Measurements from ENCODE around the gene SUPT5H.

Gene SUPT5H

DNA sequence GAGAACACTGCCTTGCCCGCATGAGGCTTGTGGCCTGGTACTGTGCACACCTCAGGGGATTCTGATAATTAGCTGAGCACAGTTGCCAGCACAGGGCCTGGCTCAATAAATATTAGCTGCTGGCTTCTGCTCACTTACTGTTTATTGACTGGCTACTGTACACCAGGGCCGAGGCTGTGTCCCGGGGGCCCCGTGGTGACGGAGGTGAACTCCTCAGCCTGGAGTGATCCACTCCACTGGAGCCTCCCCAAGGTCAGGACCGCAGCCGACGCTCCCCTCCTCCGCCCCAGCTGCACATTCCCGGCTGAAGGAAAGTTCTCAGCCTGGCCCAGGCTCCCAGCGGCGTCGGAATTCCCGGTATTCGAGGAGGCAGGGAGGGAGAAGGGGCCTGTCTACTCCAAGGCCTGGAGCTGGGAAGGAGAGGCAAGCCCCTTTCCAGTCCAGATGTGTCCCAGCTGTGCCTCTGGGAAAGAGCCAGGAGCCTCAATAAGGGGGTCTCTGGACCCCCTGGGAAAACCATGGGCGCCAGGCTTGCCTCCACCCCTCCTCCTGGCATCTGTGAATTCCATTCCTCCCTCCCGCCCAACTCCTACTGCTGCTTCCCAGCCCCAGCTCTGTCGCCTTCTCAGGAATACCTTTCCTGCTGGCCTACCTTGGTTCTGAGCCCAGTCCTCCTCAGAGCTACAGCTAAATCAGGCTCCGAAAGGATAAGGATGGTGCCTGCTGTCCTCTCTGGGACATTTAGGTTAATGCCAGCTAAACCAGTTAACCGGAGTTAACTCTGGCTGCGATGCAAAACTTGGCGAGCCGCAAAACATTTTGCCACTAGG lies 16.9 kb upstream of the SUPT5H start:
- Histone ChIP-seq H3K36me3 (ENCODE audit: control insufficient read depth, insufficient read depth, low read length) (peaks cover 47% of the 10 kb centered on the region), H3K4me3 (ENCODE audit: extremely low read depth, insufficient read depth, low read length, poor library complexity, severe bottlenecking) (no peak overlapping the region), H3K4me1 (ENCODE audit: control insufficient read depth, insufficient read depth, low read length, poor library complexity, severe bottlenecking) (peaks cover 29% of the 10 kb centered on the region), H3K9me3 (ENCODE audit: control insufficient read depth, low read length) (no peaks in the 10 kb centered on the region), H3K27ac (ENCODE audit: low read depth, low read length, severe bottlenecking) (peak overlapping the region; percentile 95)
- 24 to 34% methylated on average over 15 to 23 of the region's 23 CpGs for WGBS, 2 experiments (ENCODE audit: insufficient coverage in 2 of 2)

DNA sequence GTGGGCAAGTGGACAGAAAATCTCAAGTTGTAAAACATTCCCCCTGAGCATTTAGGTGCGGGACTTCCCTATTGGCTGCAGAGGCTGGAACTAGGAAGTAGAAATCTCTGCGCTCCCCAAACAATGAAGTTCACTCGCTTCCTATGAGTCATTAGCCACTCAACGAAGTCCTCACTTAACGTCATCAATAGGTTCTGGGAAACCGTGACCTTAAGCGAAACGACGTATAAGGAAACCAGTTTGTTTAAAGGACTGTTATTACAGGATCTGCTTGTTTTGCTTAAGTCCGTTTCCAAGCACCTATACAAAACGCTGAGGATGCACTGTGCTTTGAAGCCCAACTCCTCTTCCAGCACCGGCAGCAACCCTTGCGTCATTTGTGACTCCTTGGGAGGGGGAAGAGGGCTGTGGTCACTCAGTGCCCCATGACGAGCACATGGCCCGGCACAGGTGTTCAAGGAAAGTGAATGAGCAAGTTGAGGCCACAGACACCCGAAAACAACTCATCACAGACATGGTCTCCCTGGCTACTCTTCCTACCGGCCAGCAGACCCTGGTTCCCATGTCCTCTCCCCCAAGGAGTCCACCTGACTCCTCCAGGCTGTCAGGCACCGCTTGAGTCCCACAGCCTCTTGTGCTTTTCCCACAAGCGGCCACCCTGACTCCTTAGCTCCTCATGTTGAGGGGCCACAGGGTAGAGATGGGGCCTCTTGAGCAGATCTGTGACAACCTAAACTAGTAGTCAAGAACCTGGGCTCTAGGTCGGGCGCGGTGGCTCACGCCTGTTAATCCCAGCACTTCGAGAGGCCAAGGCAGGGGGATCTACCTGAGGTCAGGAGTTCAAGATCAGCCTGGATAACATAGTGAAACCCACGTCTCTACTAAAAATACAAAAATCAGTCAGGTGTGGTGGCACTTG lies 14.4 kb upstream of the SUPT5H start:
- no peaks in the 10 kb centered on the region for H3K9me3 ChIP-seq (ENCODE audit: control insufficient read depth, low read length)
- H3K4me3 ChIP-seq (ENCODE audit: extremely low read depth, insufficient read depth, low read length, poor library complexity, severe bottlenecking), result no peak overlapping the region
- H3K27ac ChIP-seq (ENCODE audit: low read depth, low read length, severe bottlenecking), result peak overlapping the region; percentile 87
- H3K36me3 ChIP-seq (ENCODE audit: control insufficient read depth, insufficient read depth, low read length), result peaks cover 39% of the 10 kb centered on the region
- peaks cover 33% of the 10 kb centered on the region for H3K4me1 ChIP-seq (ENCODE audit: control insufficient read depth, insufficient read depth, low read length, poor library complexity, severe bottlenecking)
- WGBS, 2 experiments (ENCODE audit: insufficient coverage in 2 of 2), result 83 to 87% methylated on average over 15 to 21 of the region's 25 CpGs

DNA sequence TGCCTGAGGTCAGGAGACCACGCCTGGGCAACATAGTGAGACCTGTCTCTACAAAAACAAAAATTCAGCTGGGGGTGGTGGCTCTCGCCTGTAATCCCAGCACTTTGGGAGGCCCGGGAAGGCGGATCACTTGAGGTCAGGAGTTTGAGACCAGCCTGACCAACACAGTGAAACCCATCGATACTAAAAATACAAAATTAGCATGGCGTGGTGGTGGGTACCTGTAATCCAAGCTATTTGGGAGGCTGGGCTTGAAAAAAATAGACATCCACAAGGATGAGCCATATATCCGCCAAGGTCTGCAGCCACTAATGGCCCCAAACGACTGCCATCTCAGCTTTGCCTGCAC lies 12.7 kb upstream of the SUPT5H start:
- Histone ChIP-seq H3K36me3 (ENCODE audit: control insufficient read depth, insufficient read depth, low read length) (peaks cover 33% of the 10 kb centered on the region), H3K9me3 (ENCODE audit: control insufficient read depth, low read length) (no peaks in the 10 kb centered on the region), H3K27ac (ENCODE audit: low read depth, low read length, severe bottlenecking) (no peak overlapping the region), H3K4me3 (ENCODE audit: extremely low read depth, insufficient read depth, low read length, poor library complexity, severe bottlenecking) (no peak overlapping the region), H3K4me1 (ENCODE audit: control insufficient read depth, insufficient read depth, low read length, poor library complexity, severe bottlenecking) (peaks cover 38% of the 10 kb centered on the region)
- WGBS, 2 experiments (ENCODE audit: insufficient coverage in 2 of 2), result 94 to 95% methylated on average over 7 of the region's 8 CpGs

DNA sequence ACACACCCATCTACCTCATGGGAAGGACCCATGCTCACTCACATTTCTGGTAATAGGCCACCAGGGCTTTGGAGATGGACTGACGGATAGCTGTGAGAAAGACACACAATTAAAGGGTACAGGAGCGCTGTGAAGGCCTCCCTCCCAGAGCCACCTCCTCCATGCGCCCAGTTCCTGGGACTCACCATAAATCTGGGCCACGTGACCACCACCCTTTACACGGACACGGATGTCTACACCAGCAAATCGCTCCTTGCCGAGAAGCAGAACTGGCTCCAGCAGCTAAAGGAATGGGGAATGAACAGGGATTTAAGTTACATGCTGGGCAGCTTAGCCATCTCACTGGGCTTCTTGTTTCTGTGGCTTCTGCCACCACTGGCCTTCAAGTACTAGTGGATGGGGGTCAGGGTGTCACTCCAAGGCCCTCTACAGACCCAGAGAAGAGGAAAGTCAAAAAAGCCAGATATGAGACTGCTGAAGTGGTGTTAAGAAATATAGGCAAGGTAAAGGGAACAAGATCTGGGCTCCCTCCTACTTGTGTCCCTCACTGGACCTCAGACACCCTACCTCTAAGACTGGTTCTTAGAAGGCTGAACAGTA lies 11.8 kb upstream of the SUPT5H start:
- no peaks in the 10 kb centered on the region for H3K9me3 ChIP-seq (ENCODE audit: control insufficient read depth, low read length)
- peaks cover 30% of the 10 kb centered on the region for H3K4me1 ChIP-seq (ENCODE audit: control insufficient read depth, insufficient read depth, low read length, poor library complexity, severe bottlenecking)
- H3K4me3 ChIP-seq (ENCODE audit: extremely low read depth, insufficient read depth, low read length, poor library complexity, severe bottlenecking), result no peak overlapping the region
- WGBS, 2 experiments (ENCODE audit: insufficient coverage in 2 of 2), result 92 to 98% methylated on average over 6 to 7 of the region's 8 CpGs
- H3K36me3 ChIP-seq (ENCODE audit: control insufficient read depth, insufficient read depth, low read length), result peaks cover 33% of the 10 kb centered on the region
- peak overlapping the region; percentile 49 for H3K27ac ChIP-seq (ENCODE audit: low read depth, low read length, severe bottlenecking)

DNA sequence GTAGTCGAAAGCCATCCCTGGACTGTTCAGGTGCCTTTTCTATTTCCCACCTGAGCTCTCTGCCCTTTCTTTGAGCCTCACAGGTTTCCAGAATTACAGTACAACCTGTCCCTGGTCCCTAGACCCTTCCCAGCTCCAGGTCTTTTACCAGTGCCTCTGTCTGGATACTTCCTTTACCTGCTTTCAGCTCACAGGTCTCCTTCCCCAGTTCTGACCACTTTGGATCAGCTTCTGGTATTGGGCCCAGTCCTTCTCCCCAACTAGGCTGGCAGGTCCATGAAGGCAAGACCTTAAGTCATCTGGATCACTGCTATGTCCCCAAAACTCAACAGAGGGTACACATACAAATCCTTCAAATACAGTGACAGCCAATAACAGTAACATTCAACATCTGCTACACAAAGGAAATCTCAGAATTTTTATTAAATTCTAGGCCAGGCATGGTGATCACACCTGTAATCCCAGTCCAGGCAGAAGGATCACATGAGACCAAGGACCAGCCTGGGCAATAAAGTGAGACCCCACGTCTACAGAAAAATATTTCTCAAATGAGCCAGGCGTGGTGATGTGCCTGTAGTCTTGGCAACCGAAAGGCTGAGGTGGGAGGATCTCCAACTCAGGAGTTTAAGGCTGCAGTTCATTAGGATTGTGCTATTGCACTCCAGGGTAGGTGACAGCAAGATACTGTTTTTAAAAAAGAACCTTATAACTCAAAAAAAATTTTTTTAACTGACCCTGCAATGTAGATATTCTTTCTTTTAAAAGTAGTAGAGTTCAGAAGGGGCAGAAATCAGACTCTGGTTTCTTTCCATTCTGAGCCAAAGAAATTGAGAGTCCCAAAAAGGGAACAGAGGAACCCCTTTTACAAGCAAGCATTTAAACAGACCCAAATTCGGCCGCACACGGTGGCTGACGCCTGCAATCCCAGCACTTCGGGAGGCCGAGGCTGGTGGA lies 11.0 kb upstream of the SUPT5H start:
- Histone ChIP-seq H3K36me3 (ENCODE audit: control insufficient read depth, insufficient read depth, low read length) (peaks cover 33% of the 10 kb centered on the region), H3K4me3 (ENCODE audit: extremely low read depth, insufficient read depth, low read length, poor library complexity, severe bottlenecking) (peak overlapping the region; percentile 100), H3K4me1 (ENCODE audit: control insufficient read depth, insufficient read depth, low read length, poor library complexity, severe bottlenecking) (peaks cover 24% of the 10 kb centered on the region), H3K9me3 (ENCODE audit: control insufficient read depth, low read length) (no peaks in the 10 kb centered on the region), H3K27ac (ENCODE audit: low read depth, low read length, severe bottlenecking) (peak overlapping the region; percentile 49)
- WGBS, 2 experiments (ENCODE audit: insufficient coverage in 2 of 2), result 56 to 68% methylated on average over 9 to 10 of the region's 10 CpGs

DNA sequence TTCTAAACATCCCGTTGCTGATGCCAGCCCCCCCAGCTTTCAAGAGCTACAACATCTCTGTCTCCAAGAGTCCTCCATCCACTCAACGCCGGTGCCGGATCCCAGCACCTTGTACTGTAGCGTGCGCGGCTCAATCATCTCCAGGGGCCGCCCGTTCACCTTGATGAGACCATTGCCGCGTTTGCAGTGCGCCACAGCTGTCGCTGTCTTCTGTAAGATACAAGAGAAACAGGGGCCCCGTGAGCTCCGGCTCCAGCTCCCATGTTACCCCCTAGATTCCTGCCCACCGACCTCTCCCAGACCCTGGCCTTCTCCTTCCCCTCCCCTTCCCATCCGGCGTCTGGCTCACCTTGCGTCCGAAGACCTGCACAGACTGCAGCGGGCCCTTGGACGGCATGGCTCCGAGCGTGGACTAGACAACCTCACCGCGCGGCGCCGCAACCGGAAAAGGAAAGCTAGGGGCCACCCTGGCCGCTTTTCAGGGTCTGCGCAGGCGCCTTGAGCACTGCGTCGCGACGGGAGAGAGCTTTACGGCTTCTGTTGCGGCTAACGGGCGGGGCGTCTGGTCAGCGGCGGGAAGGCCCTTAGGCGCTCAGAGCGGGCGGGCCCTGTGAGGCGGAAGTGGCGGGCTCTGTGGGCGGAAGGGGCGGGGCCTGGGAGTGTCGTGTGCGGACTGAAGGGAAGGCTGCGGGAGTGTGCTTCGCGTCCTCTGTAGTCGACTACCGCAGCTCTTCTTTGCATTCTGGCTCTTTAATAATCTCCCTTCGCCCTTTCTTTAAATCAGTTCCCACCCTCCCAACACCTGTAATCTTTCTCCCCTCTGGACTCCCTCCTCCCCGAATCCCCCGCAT lies 9.7 kb upstream of the SUPT5H start, which contains the start of gene RPS16:
Gene RPS16 (minus strand): TSS at position 451 of the 851 bp plus-strand sequence. CDS start 54 bp downstream, at position 397.
- Histone ChIP-seq H3K27ac (ENCODE audit: low read depth, low read length, severe bottlenecking) (peak within 1 kb of the TSS; percentile 83), H3K9me3 (ENCODE audit: control insufficient read depth, low read length) (no peaks in the 10 kb centered on the region), H3K4me1 (ENCODE audit: control insufficient read depth, insufficient read depth, low read length, poor library complexity, severe bottlenecking) (peaks cover 21% of the 10 kb centered on the region), H3K4me3 (ENCODE audit: extremely low read depth, insufficient read depth, low read length, poor library complexity, severe bottlenecking) (peak within 1 kb of the TSS; percentile 100), H3K36me3 (ENCODE audit: control insufficient read depth, insufficient read depth, low read length) (peaks cover 33% of the 10 kb centered on the region)
- 0% methylated on average over 53 to 56 of the region's 61 CpGs for WGBS, 2 experiments (ENCODE audit: insufficient coverage in 2 of 2)

DNA sequence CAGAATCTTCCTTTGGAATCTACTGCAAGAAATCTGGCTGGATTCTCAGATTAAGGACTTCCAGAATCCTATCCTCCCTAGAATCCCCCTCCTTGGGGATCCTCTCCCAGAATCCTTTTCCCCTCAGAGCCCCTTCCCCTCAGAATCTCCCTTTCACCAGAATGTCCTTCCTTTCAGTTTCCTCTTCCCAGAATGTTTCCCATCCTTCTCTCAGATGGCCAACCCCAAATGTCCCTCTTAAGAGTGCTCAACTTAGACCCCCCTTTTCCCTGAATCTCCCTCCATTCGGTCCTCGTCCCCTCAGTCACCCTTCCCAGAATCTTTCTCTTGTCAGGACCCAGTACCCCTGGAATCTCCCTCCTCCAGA lies 9.0 kb upstream of the SUPT5H start:
- H3K27ac ChIP-seq (ENCODE audit: low read depth, low read length, severe bottlenecking), result peak overlapping the region; percentile 83
- peaks cover 29% of the 10 kb centered on the region for H3K36me3 ChIP-seq (ENCODE audit: control insufficient read depth, insufficient read depth, low read length)
- no peaks in the 10 kb centered on the region for H3K9me3 ChIP-seq (ENCODE audit: control insufficient read depth, low read length)
- WGBS, 2 experiments (ENCODE audit: insufficient coverage in 2 of 2), result 8% methylated on average over 2 of the region's 2 CpGs; no CpG with 5 or more reads in 1 of the 2 experiments
- peaks cover 15% of the 10 kb centered on the region for H3K4me1 ChIP-seq (ENCODE audit: control insufficient read depth, insufficient read depth, low read length, poor library complexity, severe bottlenecking)
- peak overlapping the region; percentile 100 for H3K4me3 ChIP-seq (ENCODE audit: extremely low read depth, insufficient read depth, low read length, poor library complexity, severe bottlenecking)

DNA sequence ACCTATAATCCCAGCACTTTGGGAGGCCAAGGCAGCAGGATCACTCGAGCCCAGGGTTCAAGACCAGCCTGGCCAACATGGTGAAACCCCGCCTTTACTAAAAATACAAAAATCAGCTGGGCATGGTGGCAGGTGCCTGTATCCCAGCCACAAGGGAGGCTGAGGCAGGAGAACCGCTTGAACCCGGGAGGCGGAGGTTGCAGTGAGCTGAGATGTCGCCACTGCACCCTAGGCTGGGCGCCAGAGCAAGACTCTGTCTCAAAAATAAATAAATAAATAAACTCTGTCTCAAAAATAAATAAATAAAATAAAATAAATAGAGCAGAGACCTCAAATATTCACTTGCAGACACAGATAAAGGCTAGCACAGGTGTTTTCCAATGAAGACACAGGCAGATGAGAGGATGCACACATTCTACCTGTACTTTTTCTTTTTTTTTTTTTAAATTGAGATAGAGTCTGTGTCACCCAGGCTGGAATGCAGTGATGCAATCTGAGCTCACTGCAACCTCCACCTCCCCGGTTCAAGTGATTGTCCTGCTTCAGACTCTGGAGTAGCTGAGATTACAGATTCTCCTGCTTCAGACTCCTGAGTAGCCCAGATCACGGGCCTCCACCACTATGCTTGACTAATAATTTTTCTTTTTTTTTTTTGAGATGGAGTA lies 7.0 kb upstream of the SUPT5H start:
- peaks cover 19% of the 10 kb centered on the region for H3K36me3 ChIP-seq (ENCODE audit: control insufficient read depth, insufficient read depth, low read length)
- WGBS, 2 experiments (ENCODE audit: insufficient coverage in 2 of 2), result 87 to 94% methylated on average over 3 to 4 of the region's 9 CpGs

DNA sequence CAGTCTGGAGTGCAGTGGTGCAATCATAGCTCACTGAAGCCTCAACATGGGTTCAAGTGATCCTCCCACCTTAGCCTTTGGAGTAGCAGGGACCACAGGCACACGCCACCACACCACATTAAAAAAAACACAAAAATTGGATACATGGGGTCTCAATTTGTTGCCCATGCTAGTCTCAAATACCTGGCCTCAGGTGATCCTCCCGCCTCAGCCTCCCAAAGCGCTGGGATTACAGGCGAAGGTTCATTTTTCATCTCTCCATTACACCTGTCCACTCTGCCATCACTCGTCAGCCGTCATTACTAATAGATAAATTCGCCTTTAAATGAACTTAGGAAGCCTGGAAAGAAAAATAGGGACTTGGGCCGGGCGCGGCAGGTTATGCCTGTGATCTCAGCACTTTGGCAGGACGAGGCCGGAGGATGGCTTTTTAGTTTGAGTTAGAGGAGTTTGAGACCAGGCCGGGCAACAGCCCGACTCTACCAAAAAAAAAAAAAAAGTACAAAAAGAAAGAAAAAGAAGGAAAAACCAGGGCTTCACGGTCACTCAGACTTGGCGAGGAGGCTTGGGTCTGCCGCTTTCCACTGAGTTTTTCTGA lies 685 bp upstream of the SUPT5H start:
- H3K27ac ChIP-seq (ENCODE audit: low read depth, low read length, severe bottlenecking), result peak overlapping the region; percentile 83
- no peaks in the 10 kb centered on the region for H3K9me3 ChIP-seq (ENCODE audit: control insufficient read depth, low read length)
- peaks cover 30% of the 10 kb centered on the region for H3K36me3 ChIP-seq (ENCODE audit: control insufficient read depth, insufficient read depth, low read length)
- WGBS, 2 experiments (ENCODE audit: insufficient coverage in 2 of 2), result 18 to 33% methylated on average over 8 to 13 of the region's 17 CpGs
- peak overlapping the region; percentile 78 for H3K4me3 ChIP-seq (ENCODE audit: extremely low read depth, insufficient read depth, low read length, poor library complexity, severe bottlenecking)
- peaks cover 16% of the 10 kb centered on the region for H3K4me1 ChIP-seq (ENCODE audit: control insufficient read depth, insufficient read depth, low read length, poor library complexity, severe bottlenecking)

More for the DNA sequence above, 7.0 kb upstream of the SUPT5H start:
- no peak overlapping the region for H3K27ac ChIP-seq (ENCODE audit: low read depth, low read length, severe bottlenecking)
- no peaks in the 10 kb centered on the region for H3K9me3 ChIP-seq (ENCODE audit: control insufficient read depth, low read length)
- H3K4me1 ChIP-seq (ENCODE audit: control insufficient read depth, insufficient read depth, low read length, poor library complexity, severe bottlenecking), result peaks cover 14% of the 10 kb centered on the region
- no peak overlapping the region for H3K4me3 ChIP-seq (ENCODE audit: extremely low read depth, insufficient read depth, low read length, poor library complexity, severe bottlenecking)
